ENCODE results near the gene CRYM. TPM values are rescaled to one million over a fixed set of nuclear protein-coding genes. Genes with fewer than 3 reads are reported as not detected.
A peak's percentile ranks its signal among the peaks of the same experiment; 100 is the strongest.
"Not testable (repeated sequence)": the region's sequence is repeated elsewhere in the genome, so short reads cannot be mapped to it uniquely, and the experiment has no call there.

CRYM gene
- total RNA-seq, 1 donor from 2014 or later: 2.2 TPM

DNA sequence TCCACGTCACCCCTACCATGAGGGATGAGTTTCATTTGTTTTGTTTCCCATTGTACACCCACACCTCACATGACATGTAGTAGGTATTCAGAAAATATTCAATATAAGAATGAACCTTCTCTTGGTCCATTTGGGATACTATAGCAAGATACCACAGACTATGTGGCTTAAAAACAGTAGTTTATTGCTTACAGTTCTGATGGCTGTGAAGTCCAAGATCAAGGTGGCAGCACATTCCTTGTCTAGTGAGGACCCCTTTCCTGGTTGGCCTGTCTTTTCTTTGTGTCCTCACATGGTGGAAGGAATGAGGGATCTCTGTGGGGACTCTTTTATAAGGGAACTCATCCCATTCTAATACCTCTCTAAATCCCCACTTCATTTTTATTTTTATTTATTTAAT is 36.2 kb upstream of the CRYM start:
- Mint-ChIP-seq H3K36me3 (ENCODE audit: low read depth) (peaks cover 3% of the 10 kb centered on the region), H3K4me1 (no peaks in the 10 kb centered on the region), H3K27me3 (ENCODE audit: low read depth) (peaks cover 9% of the 10 kb centered on the region), H3K4me3 (no peak overlapping the region), H3K9me3 (peaks cover 2% of the 10 kb centered on the region), H3K27ac (ENCODE audit: unreplicated experiment) (no peak overlapping the region)
- TF ChIP-seq, protein P1, sequence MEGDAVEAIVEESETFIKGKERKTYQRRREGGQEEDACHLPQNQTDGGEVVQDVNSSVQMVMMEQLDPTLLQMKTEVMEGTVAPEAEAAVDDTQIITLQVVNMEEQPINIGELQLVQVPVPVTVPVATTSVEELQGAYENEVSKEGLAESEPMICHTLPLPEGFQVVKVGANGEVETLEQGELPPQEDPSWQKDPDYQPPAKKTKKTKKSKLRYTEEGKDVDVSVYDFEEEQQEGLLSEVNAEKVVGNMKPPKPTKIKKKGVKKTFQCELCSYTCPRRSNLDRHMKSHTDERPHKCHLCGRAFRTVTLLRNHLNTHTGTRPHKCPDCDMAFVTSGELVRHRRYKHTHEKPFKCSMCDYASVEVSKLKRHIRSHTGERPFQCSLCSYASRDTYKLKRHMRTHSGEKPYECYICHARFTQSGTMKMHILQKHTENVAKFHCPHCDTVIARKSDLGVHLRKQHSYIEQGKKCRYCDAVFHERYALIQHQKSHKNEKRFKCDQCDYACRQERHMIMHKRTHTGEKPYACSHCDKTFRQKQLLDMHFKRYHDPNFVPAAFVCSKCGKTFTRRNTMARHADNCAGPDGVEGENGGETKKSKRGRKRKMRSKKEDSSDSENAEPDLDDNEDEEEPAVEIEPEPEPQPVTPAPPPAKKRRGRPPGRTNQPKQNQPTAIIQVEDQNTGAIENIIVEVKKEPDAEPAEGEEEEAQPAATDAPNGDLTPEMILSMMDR (conservative IDR thresholded peaks at IDR 0.05): no peak
- no peak for DNase-seq (ENCODE audit: low read depth, low spot score)

DNA sequence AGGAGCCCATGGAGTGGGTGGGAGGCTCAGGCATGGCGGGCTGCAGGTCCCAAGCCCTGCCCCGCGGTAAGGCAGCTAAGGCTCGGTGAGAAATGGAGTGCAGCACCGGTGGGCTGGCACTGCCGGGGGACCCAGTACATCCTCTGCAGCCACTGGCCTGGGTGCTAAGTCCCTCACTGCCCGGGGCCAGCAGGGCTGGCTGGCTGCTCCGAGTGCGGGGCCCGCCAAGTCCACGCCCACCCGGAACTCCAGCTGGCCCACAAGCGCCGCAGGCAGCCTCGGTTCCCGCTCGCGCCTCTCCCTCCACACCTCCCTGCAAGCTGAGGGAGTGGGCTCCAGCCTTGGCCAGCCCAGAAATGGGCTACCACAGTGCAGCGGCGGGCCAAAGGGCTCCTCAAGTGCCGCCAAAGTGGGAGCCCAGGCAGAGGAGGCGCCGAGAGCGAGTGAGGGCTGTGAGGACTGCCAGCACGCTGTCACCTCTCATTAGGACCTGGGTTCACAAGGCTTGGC is 34.8 kb upstream of the CRYM start:
- not testable (repeated sequence) for H3K36me3 Mint-ChIP-seq (ENCODE audit: low read depth); H3K27ac Mint-ChIP-seq (ENCODE audit: unreplicated experiment); H3K4me1 Mint-ChIP-seq

DNA sequence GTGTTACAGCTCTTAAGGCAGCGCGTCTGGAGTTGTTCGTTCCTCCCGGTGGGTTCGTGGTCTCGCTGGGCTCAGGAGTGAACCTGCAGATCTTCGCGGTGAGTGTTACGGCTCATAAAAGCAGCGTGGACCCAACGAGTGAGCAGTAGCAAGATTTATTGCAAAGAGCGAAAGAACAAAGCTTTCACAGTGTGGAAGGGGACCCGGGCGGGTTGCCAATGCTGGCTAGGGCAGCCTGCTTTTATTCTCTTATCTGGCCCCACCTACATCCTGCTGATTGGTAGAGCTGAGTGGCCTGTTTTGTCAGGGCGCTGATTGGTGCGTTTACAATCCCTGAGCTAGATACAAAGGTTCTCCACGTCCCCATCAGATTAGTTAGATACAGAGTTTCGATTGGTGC is 34.0 kb upstream of the CRYM start:
- not testable (repeated sequence) for DNase-seq (ENCODE audit: low read depth, low spot score); H3K4me3 Mint-ChIP-seq; H3K9me3 Mint-ChIP-seq; H3K36me3 Mint-ChIP-seq (ENCODE audit: low read depth); H3K4me1 Mint-ChIP-seq
- peak overlapping the region; percentile 5 for H3K27ac Mint-ChIP-seq (ENCODE audit: unreplicated experiment)
- H3K27me3 Mint-ChIP-seq (ENCODE audit: low read depth): peaks cover 15% of the 10 kb centered on the region

More for the DNA sequence above, 34.8 kb upstream of the CRYM start:
- DNase-seq (ENCODE audit: low read depth, low spot score); H3K9me3 Mint-ChIP-seq; H3K4me3 Mint-ChIP-seq: not testable (repeated sequence)
- H3K27me3 Mint-ChIP-seq (ENCODE audit: low read depth): peaks cover 13% of the 10 kb centered on the region

DNA sequence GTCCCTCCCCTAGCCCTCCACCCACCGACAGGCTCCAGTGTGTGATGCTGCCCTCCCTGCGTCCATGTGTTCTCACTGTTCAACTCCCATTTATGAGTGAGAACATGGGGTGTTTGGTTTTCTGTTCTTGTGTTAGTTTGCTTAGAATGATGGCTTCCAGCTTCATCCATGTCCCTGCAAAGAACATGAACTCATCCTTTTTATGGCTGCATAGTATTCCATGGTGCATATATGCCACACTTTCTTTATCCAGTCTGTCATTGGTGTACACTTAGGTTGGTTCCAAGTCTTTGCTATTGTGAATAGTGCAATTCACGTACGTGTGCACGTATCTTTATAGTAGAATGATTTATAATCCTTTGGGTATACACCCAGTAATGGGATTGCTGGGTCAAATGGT is 28.6 kb upstream of the CRYM start:
- H3K27ac Mint-ChIP-seq (ENCODE audit: unreplicated experiment); H3K9me3 Mint-ChIP-seq; DNase-seq (ENCODE audit: low read depth, low spot score); H3K4me3 Mint-ChIP-seq; H3K36me3 Mint-ChIP-seq (ENCODE audit: low read depth); H3K4me1 Mint-ChIP-seq: not testable (repeated sequence)
- peaks cover 61% of the 10 kb centered on the region for H3K27me3 Mint-ChIP-seq (ENCODE audit: low read depth)

DNA sequence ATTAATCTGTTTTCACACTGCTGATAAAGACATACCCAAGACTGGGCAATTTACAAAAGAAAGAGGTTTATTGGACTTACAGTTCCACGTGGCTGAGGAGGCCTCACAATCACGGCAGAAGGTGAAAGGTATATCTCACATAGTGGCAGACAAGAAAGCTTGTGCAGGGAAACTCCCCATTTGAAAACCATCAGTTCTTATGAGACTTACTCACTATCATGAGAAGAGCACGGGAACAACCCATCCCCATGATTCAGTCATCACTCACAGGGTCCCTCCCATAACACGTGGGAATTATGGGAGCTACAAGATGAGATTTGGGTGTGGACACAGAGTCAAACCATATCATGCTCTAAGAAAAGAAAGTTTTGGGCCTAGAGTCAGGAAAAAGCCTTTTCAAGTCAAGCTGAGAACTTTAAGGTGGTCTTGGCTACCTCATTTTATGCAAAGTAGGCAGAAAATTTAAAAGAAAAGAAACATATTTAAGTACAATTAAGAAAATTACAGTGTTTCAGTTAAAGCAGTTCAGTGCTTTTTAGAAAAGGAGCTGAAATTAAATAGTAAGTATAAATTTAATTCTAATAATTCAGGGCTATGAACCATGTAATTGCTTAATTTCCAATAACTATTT is 24.9 kb upstream of the CRYM start:
- DNase-seq (ENCODE audit: low read depth, low spot score): no peak
- Mint-ChIP-seq H3K4me3 (no peak overlapping the region), H3K27me3 (ENCODE audit: low read depth) (peaks cover 83% of the 10 kb centered on the region), H3K4me1 (peaks cover 14% of the 10 kb centered on the region), H3K27ac (ENCODE audit: unreplicated experiment) (no peak overlapping the region), H3K9me3 (no peaks in the 10 kb centered on the region), H3K36me3 (ENCODE audit: low read depth) (no peaks in the 10 kb centered on the region)
- TF ChIP-seq, protein P1 (conservative IDR thresholded peaks at IDR 0.05): no peak

DNA sequence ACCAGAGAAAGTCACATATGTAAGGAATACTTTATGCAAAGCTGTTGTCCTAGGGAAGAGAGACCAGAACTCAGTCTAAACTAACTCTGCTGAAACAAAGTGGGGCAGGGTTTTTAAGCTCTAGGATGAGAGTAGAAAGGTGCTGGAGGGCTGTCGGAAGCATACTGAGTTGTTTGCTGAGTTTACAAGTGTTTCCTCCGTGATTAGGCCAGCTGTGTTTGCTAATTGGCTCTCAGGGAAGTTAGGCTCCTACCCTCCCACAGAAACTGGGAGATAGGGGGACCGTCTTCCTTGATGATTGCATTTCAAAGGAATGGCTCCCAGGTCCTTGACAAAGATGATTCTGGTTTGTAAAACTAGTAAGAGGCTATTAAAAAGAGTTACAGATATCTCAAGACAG is 24.4 kb upstream of the CRYM start:
- DNase-seq (ENCODE audit: low read depth, low spot score): no peak
- Mint-ChIP-seq H3K9me3 (no peaks in the 10 kb centered on the region), H3K4me1 (peaks cover 14% of the 10 kb centered on the region), H3K27me3 (ENCODE audit: low read depth) (peaks cover 88% of the 10 kb centered on the region), H3K27ac (ENCODE audit: unreplicated experiment) (no peak overlapping the region), H3K4me3 (peak overlapping the region; percentile 76), H3K36me3 (ENCODE audit: low read depth) (no peaks in the 10 kb centered on the region)
- TF ChIP-seq, protein P1 (conservative IDR thresholded peaks at IDR 0.05): no peak

DNA sequence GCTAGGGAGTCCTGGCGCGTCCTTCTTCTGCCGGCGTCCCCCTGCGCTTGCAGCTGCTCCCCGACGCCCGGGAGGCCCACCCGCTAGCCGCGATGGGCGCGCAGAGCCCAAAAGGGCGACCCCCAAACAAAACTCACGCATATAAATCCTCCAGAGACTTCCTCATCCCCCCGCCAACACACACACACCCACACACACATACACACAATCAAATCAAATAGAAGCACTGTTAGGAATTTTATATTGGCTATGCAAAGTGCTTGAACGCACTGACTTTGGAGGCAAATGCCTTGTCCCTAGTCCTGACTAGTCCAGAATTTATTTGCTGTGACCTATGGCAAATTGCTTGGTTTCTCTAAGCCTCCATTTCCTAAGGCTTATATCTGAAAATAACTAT is 23.8 kb upstream of the CRYM start:
- TF ChIP-seq, protein P1 (conservative IDR thresholded peaks at IDR 0.05): no peak
- DNase-seq (ENCODE audit: low read depth, low spot score): no peak
- Mint-ChIP-seq H3K4me1 (peaks cover 14% of the 10 kb centered on the region), H3K36me3 (ENCODE audit: low read depth) (no peaks in the 10 kb centered on the region), H3K27me3 (ENCODE audit: low read depth) (peaks cover 88% of the 10 kb centered on the region), H3K4me3 (peak overlapping the region; percentile 76), H3K27ac (ENCODE audit: unreplicated experiment) (no peak overlapping the region), H3K9me3 (no peaks in the 10 kb centered on the region)
